Measurements from ENCODE around the gene CNGB1. TPM values are rescaled to one million over a fixed set of nuclear protein-coding genes. Genes with fewer than 3 reads are reported as not detected.
"Not testable (repeated sequence)": the region's sequence is repeated elsewhere in the genome, so short reads cannot be mapped to it uniquely, and the experiment has no call there.

CNGB1 gene
- total RNA-seq, 1 donor from 2014 or later, result 0.20 TPM

- no peak for DNase-seq (ENCODE audit: low read depth, low spot score)
Observed at GRCh38 chr16:57953857-57954256, 17.1 kb downstream of the CNGB1 start.

- DNase-seq (ENCODE audit: low read depth, low spot score), result no peak
Observed at GRCh38 chr16:57952909-57953308, 18.0 kb downstream of the CNGB1 start.

DNA sequence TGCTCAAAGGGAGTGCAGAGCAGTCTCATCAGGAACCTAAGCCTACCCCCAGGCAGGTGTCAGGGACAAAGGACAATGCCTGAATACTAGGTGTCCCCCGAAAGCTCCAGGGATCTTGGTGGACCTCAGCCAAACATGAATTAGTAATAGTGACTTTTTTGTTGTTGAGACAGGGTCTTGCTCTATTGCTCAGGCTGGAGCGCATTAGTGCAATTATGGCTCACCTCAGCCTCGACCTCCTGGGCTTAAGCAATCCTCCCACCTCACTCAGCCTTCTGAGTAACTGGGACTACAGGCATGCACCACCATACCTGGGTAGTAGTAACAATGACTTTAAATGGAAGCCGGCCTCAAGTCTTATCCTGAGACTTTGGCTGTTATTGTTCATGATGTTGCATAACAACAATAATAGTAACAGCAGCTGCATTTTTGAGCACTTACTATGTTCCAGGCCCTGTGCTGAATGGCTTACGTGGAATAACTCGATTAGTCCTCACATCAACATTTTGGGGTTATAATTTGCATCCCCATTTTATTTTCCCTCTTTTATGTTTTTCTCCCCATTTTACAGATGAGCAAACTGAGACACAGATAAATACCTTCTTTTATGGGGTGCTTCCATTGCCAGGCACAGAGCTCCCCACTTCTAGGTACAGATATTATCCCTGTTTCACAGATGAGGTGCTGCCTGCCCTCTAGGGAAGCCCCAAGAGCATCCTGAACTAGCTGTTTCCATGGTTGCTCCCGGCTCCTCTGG, 19.5 kb downstream of the CNGB1 start:
- no peak for DNase-seq (ENCODE audit: low read depth, low spot score)

DNA sequence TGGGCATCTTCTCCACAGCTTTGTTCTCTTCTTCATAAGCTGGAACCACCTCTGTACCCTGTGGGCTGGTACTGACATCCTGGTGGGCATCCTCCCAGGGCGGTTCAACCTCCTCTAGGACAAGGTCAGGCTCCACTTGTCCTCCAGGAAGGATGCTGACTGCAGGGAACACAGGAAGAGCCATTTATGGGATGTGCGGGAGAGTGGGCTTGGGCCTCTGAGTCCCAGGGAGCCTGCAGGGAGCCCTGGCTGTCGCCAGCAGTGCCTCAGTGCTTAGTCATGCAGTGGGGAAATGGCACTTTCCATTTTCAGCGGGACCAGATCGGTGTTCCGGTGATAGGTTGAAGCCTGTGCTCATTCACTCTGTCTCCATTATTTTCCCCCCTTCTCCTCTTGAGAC, 20.5 kb downstream of the CNGB1 start:
- no peak for DNase-seq (ENCODE audit: low read depth, low spot score)

- DNase-seq (ENCODE audit: low read depth, low spot score), result no peak
Observed at GRCh38 chr16:57949595-57950238, 21.2 kb downstream of the CNGB1 start.

- no peak for DNase-seq (ENCODE audit: low read depth, low spot score)
Observed at GRCh38 chr16:57949013-57949412, 21.9 kb downstream of the CNGB1 start.

DNA sequence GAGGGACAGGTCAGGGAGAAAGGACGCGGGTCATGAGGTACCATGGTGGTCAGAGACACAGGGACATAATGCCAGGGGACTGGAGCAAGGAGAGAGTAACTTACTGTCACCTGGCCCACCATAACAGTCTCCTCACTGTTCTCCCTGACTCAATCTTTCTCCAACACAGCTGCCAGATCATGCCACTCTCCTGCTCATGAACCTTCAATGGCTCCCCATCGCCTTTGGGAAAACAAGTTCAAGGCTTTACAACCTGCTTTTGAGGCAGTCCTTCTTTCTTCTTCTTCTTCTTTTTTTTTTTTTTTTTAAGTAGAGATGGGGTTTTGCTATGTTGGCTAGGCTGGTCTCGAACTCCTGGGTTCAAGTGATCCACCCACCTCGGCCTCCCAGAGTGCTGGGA, 22.9 kb downstream of the CNGB1 start:
- no peak for DNase-seq (ENCODE audit: low read depth, low spot score)

DNA sequence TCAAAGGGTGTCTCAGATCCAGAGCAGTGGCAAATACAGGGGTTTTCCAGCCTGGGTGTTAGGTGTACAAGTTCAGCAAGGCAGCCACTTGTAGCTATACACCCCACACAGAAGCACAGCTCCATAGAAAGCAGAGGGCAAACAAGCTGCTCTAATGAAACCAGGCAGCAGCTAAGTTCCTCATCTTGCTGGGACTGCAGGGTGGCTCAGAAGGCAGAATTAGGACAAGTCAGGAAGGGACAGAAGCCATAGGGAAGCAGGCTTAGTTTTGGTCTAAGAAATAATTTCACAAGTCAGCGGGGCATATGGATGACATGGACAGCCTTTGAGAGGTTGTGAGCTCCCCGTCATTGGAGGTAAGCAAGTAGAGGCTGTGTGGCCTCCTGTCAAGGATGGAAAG, 23.7 kb downstream of the CNGB1 start:
- DNase-seq (ENCODE audit: low read depth, low spot score), result no peak

GRCh38 chr16:57946181-57946801, 24.6 kb downstream of the CNGB1 start:
- DNase-seq (ENCODE audit: low read depth, low spot score), result no peak

DNA sequence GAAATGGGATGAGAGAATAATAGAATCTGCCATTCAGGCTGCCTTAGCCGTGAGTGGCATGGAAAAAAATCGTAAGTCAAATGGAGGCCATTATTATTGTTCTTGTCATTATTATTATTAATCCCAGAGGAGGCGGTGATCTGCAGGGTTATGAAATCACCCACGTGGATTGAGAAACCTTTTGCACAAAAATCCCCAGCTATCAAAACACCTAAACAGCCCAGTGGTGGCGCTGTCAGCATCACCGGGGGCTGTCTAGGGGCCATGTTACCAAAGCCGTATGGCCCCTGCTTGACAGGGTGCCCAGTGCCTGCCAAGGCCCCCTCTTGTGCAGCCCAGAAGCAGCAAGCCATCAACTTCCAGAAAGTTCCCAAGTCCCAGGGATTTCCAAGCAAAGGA, 25.2 kb downstream of the CNGB1 start:
- no peak for DNase-seq (ENCODE audit: low read depth, low spot score)

DNA sequence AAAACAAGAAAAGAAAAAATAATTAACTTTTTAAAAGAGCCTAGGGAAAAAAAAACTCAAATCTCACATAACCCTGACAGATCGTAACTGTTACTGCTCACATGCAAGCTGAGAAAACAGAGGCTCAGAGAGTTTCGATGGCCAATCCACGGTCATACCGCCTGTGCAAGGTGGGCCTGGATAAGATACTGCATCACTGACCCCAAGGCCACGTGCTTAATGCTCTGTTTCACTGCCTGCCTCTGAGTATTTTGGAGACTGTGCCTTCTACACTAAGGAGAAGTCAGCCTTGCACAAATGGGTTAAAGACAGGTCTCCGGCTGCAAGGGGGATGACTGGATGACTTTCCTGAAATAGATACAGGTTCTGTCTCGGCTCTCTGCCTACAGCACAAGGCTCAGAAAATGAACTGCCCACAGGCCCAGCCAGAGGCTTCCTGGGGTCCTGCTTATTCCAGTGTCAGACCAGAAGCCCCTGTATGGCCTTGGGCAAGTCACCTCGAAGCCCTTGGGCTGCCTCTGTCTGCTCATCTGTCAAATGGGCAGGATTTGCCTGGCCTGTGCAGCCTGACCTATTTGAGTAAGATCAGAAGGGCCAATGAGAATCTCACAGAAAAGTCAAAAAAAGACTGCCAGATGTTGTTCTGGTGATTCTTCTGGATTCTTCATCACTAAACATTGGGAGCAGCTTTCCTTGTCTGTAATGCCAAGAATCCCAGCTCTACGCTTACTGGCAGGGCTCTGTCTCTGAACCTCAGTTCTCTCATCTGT, 25.8 kb downstream of the CNGB1 start:
- no peak for DNase-seq (ENCODE audit: low read depth, low spot score)

GRCh38 chr16:57943381-57943780, 27.5 kb downstream of the CNGB1 start:
- not testable (repeated sequence) for DNase-seq (ENCODE audit: low read depth, low spot score)

GRCh38 chr16:57941901-57942300, 29.0 kb downstream of the CNGB1 start:
- not testable (repeated sequence) for DNase-seq (ENCODE audit: low read depth, low spot score)

- DNase-seq (ENCODE audit: low read depth, low spot score), result no peak
Observed at GRCh38 chr16:57941016-57941664, 29.8 kb downstream of the CNGB1 start.

GRCh38 chr16:57940382-57940966, 30.5 kb downstream of the CNGB1 start:
- DNase-seq (ENCODE audit: low read depth, low spot score), result no peak

- no peak for DNase-seq (ENCODE audit: low read depth, low spot score)
Observed at GRCh38 chr16:57939872-57940224, 31.1 kb downstream of the CNGB1 start.

DNA sequence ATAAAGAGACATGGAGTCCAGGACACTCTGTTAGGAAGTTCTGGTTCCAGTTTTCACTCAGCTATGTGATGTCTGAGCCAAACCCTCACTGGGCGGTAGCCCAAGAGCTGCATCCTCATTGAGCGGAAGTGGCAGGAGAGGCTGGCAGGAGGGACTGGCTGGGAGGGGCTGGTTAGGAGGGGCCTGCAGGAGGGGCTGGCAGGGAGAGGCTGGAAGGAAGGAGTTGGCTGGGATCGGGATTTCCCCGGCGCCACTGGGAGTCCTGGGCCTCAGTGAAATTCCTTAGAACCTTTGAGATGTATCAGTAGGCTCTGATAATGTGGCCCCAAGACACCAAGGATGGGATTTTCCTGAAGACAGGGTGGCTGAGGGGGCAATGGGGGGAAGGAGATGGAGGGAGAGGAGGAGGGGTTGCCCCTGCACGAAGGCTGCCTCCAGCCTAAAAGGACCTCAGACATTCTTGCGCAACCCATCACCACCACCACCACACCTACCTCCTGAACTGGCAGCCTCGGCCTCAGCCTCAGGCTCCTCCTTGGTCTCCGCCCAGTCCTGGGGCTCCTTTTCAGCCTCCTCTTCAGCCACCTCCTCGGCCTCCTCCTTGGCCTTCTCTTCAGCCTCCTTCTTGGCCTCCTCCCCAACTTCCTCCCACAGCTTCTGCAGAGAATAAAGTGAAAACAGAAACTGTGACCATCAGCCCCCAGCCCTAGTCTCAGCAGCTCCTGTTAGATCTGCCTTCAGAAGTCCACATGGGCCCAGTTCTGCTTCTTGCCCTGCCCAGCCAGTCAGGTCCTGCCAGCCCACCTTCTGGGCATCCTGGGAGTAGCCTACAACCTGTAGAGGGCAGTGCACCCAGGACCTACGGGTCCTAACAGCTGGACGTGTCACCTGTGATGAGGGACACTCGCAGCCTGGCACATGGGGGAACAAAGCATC, 31.7 kb downstream of the CNGB1 start:
- DNase-seq (ENCODE audit: low read depth, low spot score), result no peak

DNA sequence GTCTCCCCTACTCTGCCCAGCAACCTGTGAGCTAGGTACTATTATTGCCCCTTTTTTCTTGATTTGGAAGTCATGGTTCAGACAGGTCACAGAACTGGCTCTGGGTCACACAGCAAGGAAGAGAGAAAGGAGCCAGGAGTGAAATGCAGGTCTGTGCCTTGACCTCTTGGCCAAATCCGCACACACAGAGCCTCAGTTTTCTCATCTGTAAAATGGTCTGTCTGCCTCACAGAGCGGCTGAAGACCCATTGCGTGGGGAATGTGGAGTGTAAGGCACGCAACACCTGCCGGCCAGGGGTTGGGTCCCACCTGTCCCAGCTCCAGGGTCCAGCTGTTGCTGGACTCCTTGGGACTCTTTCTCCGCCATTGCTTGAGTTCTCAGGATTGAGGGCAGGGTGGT, 32.4 kb downstream of the CNGB1 start:
- no peak for DNase-seq (ENCODE audit: low read depth, low spot score)

DNA sequence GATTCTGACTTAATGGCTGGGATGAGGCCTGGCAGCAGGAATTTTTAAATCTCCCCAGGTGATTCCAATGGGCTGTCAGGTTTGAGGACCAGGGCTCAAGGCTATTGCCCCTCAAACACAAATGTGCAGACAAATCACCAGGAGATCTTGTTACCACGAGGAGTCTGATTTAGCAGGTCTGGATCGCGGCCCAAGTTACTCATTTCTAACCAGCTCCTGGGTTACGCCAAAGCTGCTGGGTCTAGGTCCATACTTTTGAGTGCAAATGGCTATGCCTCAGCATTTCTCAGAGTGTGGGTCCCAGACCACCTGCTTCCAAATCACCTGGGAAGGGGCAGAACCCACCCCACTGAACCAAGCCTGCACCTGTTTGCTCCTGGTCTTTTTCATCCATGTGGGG, 33.1 kb downstream of the CNGB1 start:
- no peak for DNase-seq (ENCODE audit: low read depth, low spot score)

DNA sequence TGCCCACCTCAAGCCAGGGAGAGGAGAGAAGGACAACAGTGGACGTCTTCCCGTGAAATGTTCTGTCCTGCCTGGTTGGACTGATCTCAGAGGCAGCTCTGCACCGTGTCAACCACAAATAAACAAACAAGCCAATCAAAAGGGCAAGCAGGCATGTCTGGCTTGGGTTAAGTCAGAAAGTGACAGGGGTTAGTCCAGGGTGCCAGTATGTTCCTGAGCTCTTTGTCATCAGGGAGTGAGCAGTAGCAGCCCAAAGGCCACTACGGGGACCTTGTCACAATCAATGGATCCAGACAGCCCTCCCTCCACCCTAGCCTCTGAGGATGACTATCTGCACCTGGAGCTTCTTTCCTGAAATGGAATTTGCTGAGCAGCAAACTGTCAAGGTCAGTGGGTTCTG, 35.0 kb downstream of the CNGB1 start:
- no peak for DNase-seq (ENCODE audit: low read depth, low spot score)

All from pulmonary artery endothelial cell (primary cell).